Rectal smooth muscle tissue (tissue), 1 donor: Measurements from ENCODE around the gene PLAAT4.
A peak's percentile ranks its signal among the peaks of the same experiment; 100 is the strongest.

Experiments
- H3K27ac ChIP-seq: one replicate; pipeline ENCODE4 v1.7.0; 2013; ENCODE audit warnings: low read depth, low read length, inconsistent platforms
- H3K27me3 ChIP-seq: one replicate; pipeline ENCODE4 v1.7.0; 2013; ENCODE audit warnings: low read length; ENCODE audit not compliant: control insufficient read depth, insufficient read depth
- H3K36me3 ChIP-seq: one replicate; pipeline ENCODE4 v1.7.0; 2013; ENCODE audit warnings: low read length; ENCODE audit not compliant: control insufficient read depth, insufficient read depth
- H3K4me1 ChIP-seq: one replicate; pipeline ENCODE4 v1.7.0; 2013; ENCODE audit warnings: low read length; ENCODE audit not compliant: control insufficient read depth, insufficient read depth
- H3K4me3 ChIP-seq: one replicate; pipeline ENCODE4 v1.7.0; 2013; ENCODE audit warnings: low read length
- H3K9ac ChIP-seq: one replicate; pipeline ENCODE4 v1.7.0; 2013; ENCODE audit warnings: low read length

Gene PLAAT4

GRCh38 chr11:63536669-63537292 is at the start of gene PLAAT4:
PLAAT4 (plus strand) TSS chr11:63536808; CDS start chr11:63536869, 61 bp downstream.
- Histone ChIP-seq H3K27ac (peak within 1 kb of the TSS; percentile 93), H3K4me3 (peak within 1 kb of the TSS; percentile 74), H3K9ac (peak within 1 kb of the TSS; percentile 63), H3K27me3 (no peaks in the 10 kb centered on the region), H3K36me3 (no peaks in the 10 kb centered on the region), H3K4me1 (peaks cover 15% of the 10 kb centered on the region)

GRCh38 chr11:63488789-63489188 is 47.8 kb upstream of the PLAAT4 start:
- Histone ChIP-seq H3K27me3 (no peaks in the 10 kb centered on the region), H3K4me3 (no peak overlapping the region), H3K4me1 (peaks cover 8% of the 10 kb centered on the region), H3K9ac (no peak overlapping the region), H3K36me3 (no peaks in the 10 kb centered on the region), H3K27ac (no peak overlapping the region)

GRCh38 chr11:63489879-63490278 is 46.7 kb upstream of the PLAAT4 start:
- peak overlapping the region; percentile 89 for H3K27ac ChIP-seq
- no peak overlapping the region for H3K4me3 ChIP-seq

GRCh38 chr11:63490551-63491239 is 45.9 kb upstream of the PLAAT4 start, which contains the start of gene PLAAT5:
PLAAT5 (minus strand) TSS chr11:63491167; CDS start chr11:63491034, 133 bp downstream.
- H3K27ac ChIP-seq = peak within 1 kb of the TSS; percentile 89
- H3K9ac ChIP-seq = peak within 1 kb of the TSS; percentile 33
- H3K4me3 ChIP-seq = peak within 1 kb of the TSS; percentile 68
- H3K36me3 ChIP-seq = no peaks in the 10 kb centered on the region
- no peaks in the 10 kb centered on the region for H3K27me3 ChIP-seq
- H3K4me1 ChIP-seq = peaks cover 8% of the 10 kb centered on the region

More at GRCh38 chr11:63489879-63490278, 46.7 kb upstream of the PLAAT4 start:
- Histone ChIP-seq H3K36me3 (no peaks in the 10 kb centered on the region), H3K9ac (no peak overlapping the region), H3K27me3 (no peaks in the 10 kb centered on the region), H3K4me1 (peaks cover 8% of the 10 kb centered on the region)

- Histone ChIP-seq H3K27me3 (no peaks in the 10 kb centered on the region), H3K4me3 (peak overlapping the region; percentile 68), H3K4me1 (peaks cover 8% of the 10 kb centered on the region), H3K9ac (peak overlapping the region; percentile 33), H3K36me3 (no peaks in the 10 kb centered on the region), H3K27ac (peak overlapping the region; percentile 89)
Measured at GRCh38 chr11:63491240-63491587, 45.4 kb upstream of the PLAAT4 start.

GRCh38 chr11:63491636-63492372 is 44.8 kb upstream of the PLAAT4 start:
- Histone ChIP-seq H3K4me1 (peaks cover 8% of the 10 kb centered on the region), H3K36me3 (no peaks in the 10 kb centered on the region), H3K27ac (peak overlapping the region; percentile 89), H3K27me3 (no peaks in the 10 kb centered on the region), H3K4me3 (peak overlapping the region; percentile 68), H3K9ac (peak overlapping the region; percentile 33)

- no peaks in the 10 kb centered on the region for H3K27me3 ChIP-seq
- no peak overlapping the region for H3K4me3 ChIP-seq
- H3K36me3 ChIP-seq = no peaks in the 10 kb centered on the region
- H3K9ac ChIP-seq = no peak overlapping the region
- peaks cover 8% of the 10 kb centered on the region for H3K4me1 ChIP-seq
- H3K27ac ChIP-seq = peak overlapping the region; percentile 9
Measured at GRCh38 chr11:63492441-63492840, 44.2 kb upstream of the PLAAT4 start.

GRCh38 chr11:63493127-63493526 is 43.5 kb upstream of the PLAAT4 start:
- H3K36me3 ChIP-seq = no peaks in the 10 kb centered on the region
- H3K4me1 ChIP-seq = peaks cover 8% of the 10 kb centered on the region
- H3K27ac ChIP-seq = no peak overlapping the region
- H3K9ac ChIP-seq = no peak overlapping the region
- no peak overlapping the region for H3K4me3 ChIP-seq
- no peaks in the 10 kb centered on the region for H3K27me3 ChIP-seq

GRCh38 chr11:63494975-63495374 is 41.6 kb upstream of the PLAAT4 start:
- no peak overlapping the region for H3K9ac ChIP-seq
- no peaks in the 10 kb centered on the region for H3K27me3 ChIP-seq
- peaks cover 8% of the 10 kb centered on the region for H3K4me1 ChIP-seq
- H3K4me3 ChIP-seq = no peak overlapping the region
- H3K36me3 ChIP-seq = no peaks in the 10 kb centered on the region
- H3K27ac ChIP-seq = no peak overlapping the region

GRCh38 chr11:63499874-63500273 is 36.7 kb upstream of the PLAAT4 start:
- Histone ChIP-seq H3K27me3 (no peaks in the 10 kb centered on the region), H3K36me3 (no peaks in the 10 kb centered on the region), H3K4me3 (no peak overlapping the region), H3K9ac (no peak overlapping the region), H3K4me1 (no peaks in the 10 kb centered on the region), H3K27ac (no peak overlapping the region)

GRCh38 chr11:63501236-63501635 is 35.4 kb upstream of the PLAAT4 start:
- H3K27ac ChIP-seq = no peak overlapping the region
- H3K36me3 ChIP-seq = no peaks in the 10 kb centered on the region
- H3K27me3 ChIP-seq = no peaks in the 10 kb centered on the region

GRCh38 chr11:63502252-63502820 is 34.3 kb upstream of the PLAAT4 start:
- no peaks in the 10 kb centered on the region for H3K27me3 ChIP-seq
- no peaks in the 10 kb centered on the region for H3K4me1 ChIP-seq
- no peak overlapping the region for H3K27ac ChIP-seq
- no peak overlapping the region for H3K9ac ChIP-seq
- H3K36me3 ChIP-seq = no peaks in the 10 kb centered on the region
- no peak overlapping the region for H3K4me3 ChIP-seq

More at GRCh38 chr11:63501236-63501635, 35.4 kb upstream of the PLAAT4 start:
- Histone ChIP-seq H3K4me1 (no peaks in the 10 kb centered on the region), H3K9ac (no peak overlapping the region), H3K4me3 (no peak overlapping the region)
